ENCODE measurements around the gene PDXK. TPM values are rescaled to one million over a fixed set of nuclear protein-coding genes. Genes with fewer than 3 reads are reported as not detected.

PDXK gene
- polyA plus RNA-seq, 1 donor from 2014 or later: 22.8 TPM

- no peak overlapping the region for H3K27ac ChIP-seq (ENCODE audit: low read length)
- H3K79me2 ChIP-seq (replicated peaks; ENCODE audit: insufficient read depth, low read length): peaks cover 5% of the 10 kb centered on the region
- TF ChIP-seq SMC3 (conservative IDR thresholded peaks at IDR 0.05; ENCODE audit: poor library complexity) (no peak), EZH2 (IDR thresholded peaks at IDR 0.05; ENCODE audit: borderline replicate concordance, insufficient read depth, low read length, poor library complexity, severe bottlenecking) (no peak), REST (IDR thresholded peaks at IDR 0.05; ENCODE audit: borderline replicate concordance) (no peak), CTCF (IDR thresholded peaks at IDR 0.05; ENCODE audit: poor library complexity, severe bottlenecking) (no peak), RAD21 (conservative IDR thresholded peaks at IDR 0.05) (no peak), MXI1 (conservative IDR thresholded peaks at IDR 0.05; ENCODE audit: poor library complexity, severe bottlenecking) (no peak)
- no peaks in the 10 kb centered on the region for H3F3A ChIP-seq (ENCODE audit: insufficient read depth, low read length, poor library complexity, severe bottlenecking)
- H4K20me1 ChIP-seq (ENCODE audit: insufficient read depth): no peaks in the 10 kb centered on the region
- H3K4me3 ChIP-seq (ENCODE audit: low read length): no peak overlapping the region
- no peak overlapping the region for H3K4me2 ChIP-seq (ENCODE audit: low read length)
- no peaks in the 10 kb centered on the region for H3K9me3 ChIP-seq (ENCODE audit: low read length)
- no peaks in the 10 kb centered on the region for H3K9me2 ChIP-seq (ENCODE audit: insufficient read depth, low read length)
- no peak overlapping the region for H3K9ac ChIP-seq (ENCODE audit: low read length)
- H3K27me3 ChIP-seq (ENCODE audit: insufficient read depth, low read depth, low read length): no peaks in the 10 kb centered on the region
- H2AFZ ChIP-seq (ENCODE audit: low read depth, low read length): no peak overlapping the region
- no peaks in the 10 kb centered on the region for H3K36me3 ChIP-seq (ENCODE audit: insufficient read depth, low read length)
Measured at GRCh38 chr21:43771199-43771675, 52.3 kb downstream of the PDXK start.

- H3K9ac ChIP-seq (ENCODE audit: low read length): no peak overlapping the region
- H3K4me2 ChIP-seq (ENCODE audit: low read length): no peak overlapping the region
- no peaks in the 10 kb centered on the region for H3K9me3 ChIP-seq (ENCODE audit: low read length)
- no peaks in the 10 kb centered on the region for H3K9me2 ChIP-seq (ENCODE audit: insufficient read depth, low read length)
- no peak overlapping the region for H3K27ac ChIP-seq (ENCODE audit: low read length)
- H2AFZ ChIP-seq (ENCODE audit: low read depth, low read length): no peak overlapping the region
- no peaks in the 10 kb centered on the region for H3F3A ChIP-seq (ENCODE audit: insufficient read depth, low read length, poor library complexity, severe bottlenecking)
- H3K79me2 ChIP-seq (replicated peaks; ENCODE audit: insufficient read depth, low read length): peaks cover 5% of the 10 kb centered on the region
- H3K4me3 ChIP-seq (ENCODE audit: low read length): no peak overlapping the region
- H4K20me1 ChIP-seq (ENCODE audit: insufficient read depth): no peaks in the 10 kb centered on the region
- H3K27me3 ChIP-seq (ENCODE audit: insufficient read depth, low read depth, low read length): no peaks in the 10 kb centered on the region
- TF ChIP-seq RAD21 (conservative IDR thresholded peaks at IDR 0.05): no peak
- TF ChIP-seq POLR2AphosphoS5 (IDR thresholded peaks at IDR 0.05): no peak
- H3K36me3 ChIP-seq (ENCODE audit: insufficient read depth, low read length): no peaks in the 10 kb centered on the region
Measured at GRCh38 chr21:43771698-43772424, 52.9 kb downstream of the PDXK start.

GRCh38 chr21:43772425-43772821 lies 53.5 kb downstream of the PDXK start:
- no peaks in the 10 kb centered on the region for H3K27me3 ChIP-seq (ENCODE audit: insufficient read depth, low read depth, low read length)
- no peaks in the 10 kb centered on the region for H3K9me3 ChIP-seq (ENCODE audit: low read length)
- no peak overlapping the region for H3K4me2 ChIP-seq (ENCODE audit: low read length)
- no peaks in the 10 kb centered on the region for H3F3A ChIP-seq (ENCODE audit: insufficient read depth, low read length, poor library complexity, severe bottlenecking)
- H3K79me2 ChIP-seq (replicated peaks; ENCODE audit: insufficient read depth, low read length): peaks cover 5% of the 10 kb centered on the region
- H3K9ac ChIP-seq (ENCODE audit: low read length): no peak overlapping the region
- TF ChIP-seq CTCF (IDR thresholded peaks at IDR 0.05; ENCODE audit: poor library complexity, severe bottlenecking) (no peak), REST (IDR thresholded peaks at IDR 0.05; ENCODE audit: borderline replicate concordance) (no peak), RAD21 (conservative IDR thresholded peaks at IDR 0.05) (no peak), EZH2 (IDR thresholded peaks at IDR 0.05; ENCODE audit: borderline replicate concordance, insufficient read depth, low read length, poor library complexity, severe bottlenecking) (no peak), EP300 (conservative IDR thresholded peaks at IDR 0.05; ENCODE audit: poor library complexity, severe bottlenecking) (no peak), TAF1 (IDR thresholded peaks at IDR 0.05; ENCODE audit: low read depth) (no peak), SMC3 (conservative IDR thresholded peaks at IDR 0.05; ENCODE audit: poor library complexity) (no peak), POLR2AphosphoS5 (IDR thresholded peaks at IDR 0.05) (no peak), MXI1 (conservative IDR thresholded peaks at IDR 0.05; ENCODE audit: poor library complexity, severe bottlenecking) (no peak)
- no peaks in the 10 kb centered on the region for H3K36me3 ChIP-seq (ENCODE audit: insufficient read depth, low read length)
- H4K20me1 ChIP-seq (ENCODE audit: insufficient read depth): no peaks in the 10 kb centered on the region
- no peak overlapping the region for H3K4me3 ChIP-seq (ENCODE audit: low read length)
- H3K27ac ChIP-seq (ENCODE audit: low read length): no peak overlapping the region
- no peak overlapping the region for H2AFZ ChIP-seq (ENCODE audit: low read depth, low read length)
- H3K9me2 ChIP-seq (ENCODE audit: insufficient read depth, low read length): no peaks in the 10 kb centered on the region
